ENCODE results near the gene KCNMA1.

The KCNMA1 gene

DNA sequence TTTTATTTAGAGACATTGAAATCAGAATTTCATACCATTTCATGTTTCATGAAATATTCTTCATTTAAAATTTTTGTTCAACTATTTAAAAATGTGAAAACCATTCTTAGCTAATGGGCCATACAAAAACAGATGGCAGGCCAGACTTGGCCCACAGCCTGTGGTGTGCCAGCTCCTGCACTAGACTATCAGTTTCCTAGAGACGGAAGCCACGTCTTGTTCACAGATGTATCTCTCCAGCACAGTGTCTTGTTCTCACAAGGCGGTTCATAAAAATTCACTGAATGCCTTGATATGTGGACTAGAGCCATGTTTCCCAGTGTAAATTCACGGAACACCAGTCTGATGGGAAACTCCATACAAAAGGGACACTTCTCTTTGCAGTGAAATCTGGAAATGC is 216.0 kb downstream of the KCNMA1 start:
- TF ChIP-seq, protein P1, sequence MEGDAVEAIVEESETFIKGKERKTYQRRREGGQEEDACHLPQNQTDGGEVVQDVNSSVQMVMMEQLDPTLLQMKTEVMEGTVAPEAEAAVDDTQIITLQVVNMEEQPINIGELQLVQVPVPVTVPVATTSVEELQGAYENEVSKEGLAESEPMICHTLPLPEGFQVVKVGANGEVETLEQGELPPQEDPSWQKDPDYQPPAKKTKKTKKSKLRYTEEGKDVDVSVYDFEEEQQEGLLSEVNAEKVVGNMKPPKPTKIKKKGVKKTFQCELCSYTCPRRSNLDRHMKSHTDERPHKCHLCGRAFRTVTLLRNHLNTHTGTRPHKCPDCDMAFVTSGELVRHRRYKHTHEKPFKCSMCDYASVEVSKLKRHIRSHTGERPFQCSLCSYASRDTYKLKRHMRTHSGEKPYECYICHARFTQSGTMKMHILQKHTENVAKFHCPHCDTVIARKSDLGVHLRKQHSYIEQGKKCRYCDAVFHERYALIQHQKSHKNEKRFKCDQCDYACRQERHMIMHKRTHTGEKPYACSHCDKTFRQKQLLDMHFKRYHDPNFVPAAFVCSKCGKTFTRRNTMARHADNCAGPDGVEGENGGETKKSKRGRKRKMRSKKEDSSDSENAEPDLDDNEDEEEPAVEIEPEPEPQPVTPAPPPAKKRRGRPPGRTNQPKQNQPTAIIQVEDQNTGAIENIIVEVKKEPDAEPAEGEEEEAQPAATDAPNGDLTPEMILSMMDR (IDR thresholded peaks at IDR 0.05; ENCODE audit: insufficient read depth, missing control alignments): no peak
- DNase-seq (ENCODE audit: insufficient read length, low spot score): no peak
- no peak for FAIRE-seq

DNA sequence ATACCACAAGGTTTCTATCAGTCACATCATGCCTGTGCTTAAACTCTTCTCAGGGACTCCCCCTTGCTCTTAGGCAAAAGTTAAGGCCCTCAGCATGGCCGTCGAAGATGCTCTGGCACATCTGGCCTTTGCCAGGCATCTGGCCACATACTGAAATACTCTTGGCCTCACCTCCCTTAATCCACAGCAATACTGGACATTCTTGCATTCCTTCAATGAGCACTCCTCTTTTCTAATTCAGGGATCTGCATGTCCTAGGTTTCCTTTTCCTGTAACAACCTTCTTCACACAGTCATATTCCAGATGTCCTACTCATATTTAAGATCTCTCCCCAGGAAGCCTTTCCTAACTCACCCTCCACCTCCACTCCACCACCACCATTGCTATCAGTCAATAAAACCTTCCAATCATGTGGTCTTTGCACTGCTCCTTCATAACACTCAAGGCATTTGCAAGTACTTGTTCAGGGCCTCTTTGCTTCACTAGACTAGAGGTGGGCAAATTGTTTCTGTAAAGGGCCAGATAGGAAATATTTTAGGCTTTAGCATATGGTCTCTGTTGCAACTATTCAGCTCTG is 216.6 kb downstream of the KCNMA1 start:
- no peak for FAIRE-seq
- TF ChIP-seq, protein P1 (IDR thresholded peaks at IDR 0.05; ENCODE audit: insufficient read depth, missing control alignments): no peak
- DNase-seq (ENCODE audit: insufficient read length, low spot score): no peak

DNA sequence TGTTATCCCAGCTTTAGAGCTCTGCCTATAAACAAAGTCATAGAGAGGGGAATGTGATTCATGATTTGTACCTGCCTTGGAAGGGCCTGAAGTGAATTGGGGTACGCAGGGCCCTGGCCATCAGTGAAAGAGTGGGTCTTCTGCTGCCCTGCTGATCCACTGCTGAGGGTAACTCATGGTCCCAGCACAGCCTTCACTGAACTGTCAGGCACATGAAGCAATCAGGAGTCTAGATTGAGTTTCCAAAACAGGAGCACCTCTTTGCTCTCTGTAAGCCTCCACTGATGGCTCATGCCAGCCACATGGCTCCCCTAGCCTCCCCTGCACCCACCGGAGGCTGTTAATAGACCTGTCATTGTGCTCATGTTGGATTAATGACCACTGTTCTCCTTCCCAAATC is 217.6 kb downstream of the KCNMA1 start:
- FAIRE-seq: no peak
- TF ChIP-seq, protein P1 (IDR thresholded peaks at IDR 0.05; ENCODE audit: insufficient read depth, missing control alignments): no peak
- DNase-seq (ENCODE audit: insufficient read length, low spot score): no peak

DNA sequence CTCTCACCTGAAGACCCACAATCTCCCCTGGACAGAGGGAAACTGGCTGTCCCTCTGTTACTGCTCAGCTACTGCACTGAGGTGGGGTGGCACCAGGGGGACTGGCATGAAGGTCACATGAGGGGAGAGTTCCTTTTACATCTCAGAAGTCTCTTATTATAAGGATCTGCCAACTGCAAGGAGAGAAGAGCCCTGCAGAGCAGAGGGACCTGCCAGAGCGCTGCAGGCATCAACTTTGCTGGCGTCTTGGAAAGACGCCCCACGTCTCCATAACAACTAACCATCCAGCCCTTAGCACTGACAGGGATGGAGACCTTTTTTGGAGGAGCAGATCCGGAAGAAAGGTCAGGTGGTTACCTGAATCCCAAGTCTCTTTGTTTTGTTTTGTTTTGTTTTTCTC is 218.6 kb downstream of the KCNMA1 start:
- DNase-seq (ENCODE audit: insufficient read length, low spot score): no peak

DNA sequence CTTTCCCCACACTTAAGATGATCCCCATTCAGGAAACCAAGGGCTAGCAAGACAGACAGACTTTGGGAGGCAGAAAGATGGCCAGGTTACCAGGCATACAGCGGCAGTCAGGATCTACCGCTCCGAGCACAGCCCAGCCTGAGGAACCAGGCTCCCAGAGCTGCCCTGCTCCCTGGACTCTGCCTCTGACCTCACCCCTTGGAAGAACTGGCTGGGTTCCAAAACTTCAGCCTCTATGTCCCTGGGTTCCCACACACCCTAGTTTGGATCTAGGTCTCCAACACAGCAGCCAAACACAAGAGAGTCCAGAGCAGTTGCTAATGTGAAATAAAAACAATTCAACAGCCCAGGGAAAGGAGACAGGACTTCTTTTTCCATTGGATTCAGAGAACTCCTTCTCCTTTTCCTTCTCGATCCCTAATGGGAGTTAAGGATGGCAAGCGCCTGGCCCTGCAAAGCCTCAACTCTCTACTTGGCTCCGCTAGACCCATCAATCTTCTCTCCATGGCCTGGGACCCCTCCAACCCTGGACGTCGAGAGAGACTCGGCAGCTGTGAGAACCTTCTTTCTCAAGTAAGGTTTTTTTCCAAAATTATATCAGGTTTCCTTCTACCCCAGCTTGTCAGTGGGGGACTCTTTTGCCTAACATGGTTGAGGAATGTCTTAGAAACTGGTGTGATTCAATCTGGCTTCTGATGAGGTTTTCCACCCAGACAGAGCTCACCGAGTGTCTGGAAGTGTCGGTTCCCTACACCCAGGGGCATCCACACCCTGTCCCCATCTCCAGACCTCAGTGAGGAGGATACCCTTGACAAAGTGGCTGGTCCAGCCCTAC is 219.6 kb downstream of the KCNMA1 start:
- no peak for FAIRE-seq
- TF ChIP-seq, protein P1 (IDR thresholded peaks at IDR 0.05; ENCODE audit: insufficient read depth, missing control alignments): no peak
- no peak for DNase-seq (ENCODE audit: insufficient read length, low spot score)

More for the DNA sequence above, 218.6 kb downstream of the KCNMA1 start:
- TF ChIP-seq, protein P1 (IDR thresholded peaks at IDR 0.05; ENCODE audit: insufficient read depth, missing control alignments): no peak
- FAIRE-seq: no peak

DNA sequence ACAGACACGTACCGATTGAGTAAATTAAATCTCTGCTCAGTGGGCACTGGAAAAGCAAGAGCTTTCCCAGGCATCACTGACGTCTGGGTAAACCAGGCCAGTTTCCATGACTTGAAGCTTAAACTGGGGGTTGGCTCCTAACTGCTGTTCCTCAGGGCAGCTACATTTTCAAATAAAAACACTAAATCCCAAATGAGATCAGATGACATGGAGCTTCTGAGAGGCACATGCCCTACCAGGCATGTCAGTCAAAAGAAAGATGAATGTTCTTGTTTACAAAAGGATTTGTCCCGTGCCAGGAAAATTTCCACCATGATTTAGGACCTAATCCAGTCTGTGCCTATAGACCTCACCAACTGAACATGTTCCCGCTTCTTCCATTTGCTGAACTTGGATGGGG is 220.2 kb downstream of the KCNMA1 start:
- DNase-seq (ENCODE audit: insufficient read length, low spot score) (no peak), FAIRE-seq (no peak)

More for the DNA sequence above, 220.2 kb downstream of the KCNMA1 start:
- TF ChIP-seq, protein P1 (IDR thresholded peaks at IDR 0.05; ENCODE audit: insufficient read depth, missing control alignments): no peak

Measured in D721Med (cell line).